ENCODE measurements around the gene MROH7. TPM values are rescaled to one million over a fixed set of nuclear protein-coding genes. Genes with fewer than 3 reads are reported as not detected.

Gene MROH7
- total RNA-seq, 1 experiment from 2014 or later, result not detected

- Histone ChIP-seq H3K4me1 (ENCODE audit: insufficient read depth, low read length, poor library complexity, severe bottlenecking) (no peaks in the 10 kb centered on the region), H3K27me3 (replicated peaks; ENCODE audit: insufficient read depth, low read depth, low read length, poor library complexity) (peaks cover 12% of the 10 kb centered on the region), H3K36me3 (ENCODE audit: insufficient read depth, low read length, poor library complexity, severe bottlenecking) (no peaks in the 10 kb centered on the region), H3K4me3 (ENCODE audit: low read depth, low read length, poor library complexity, severe bottlenecking) (no peak overlapping the region), H3K9me3 (ENCODE audit: low read depth, low read length, poor library complexity, severe bottlenecking) (no peaks in the 10 kb centered on the region), H3K27ac (ENCODE audit: low read depth, low read length, poor library complexity, severe bottlenecking) (no peak overlapping the region)
- intact Hi-C loops (cut with micrococcal nuclease; ENCODE audit: unreplicated experiment), result no loop called here
- ChIA-PET POLR2A (ENCODE audit: low non-redundant PET) (no interaction called here), CTCF (no interaction called here)
- TF ChIP-seq EZH2 (IDR thresholded peaks at IDR 0.05; ENCODE audit: borderline replicate concordance, low read depth, low read length, poor library complexity, severe bottlenecking), result no peak
- no peak for TF ChIP-seq CTCF (conservative IDR thresholded peaks at IDR 0.05; ENCODE audit: low read depth, low read length)
- DNase-seq (ENCODE audit: low spot score), result no peak
- BruUV-seq (replicated peaks), result no TSS peak
These were observed 8.3 kb downstream of the MROH7 start for GRCh38 chr1:54649921-54650320.

- no peak for DNase-seq (ENCODE audit: low spot score)
- no peak for TF ChIP-seq EZH2 (IDR thresholded peaks at IDR 0.05; ENCODE audit: borderline replicate concordance, low read depth, low read length, poor library complexity, severe bottlenecking)
- TF ChIP-seq CTCF (conservative IDR thresholded peaks at IDR 0.05; ENCODE audit: low read depth, low read length), result no peak
- no TSS peak for BruUV-seq (replicated peaks)
- Histone ChIP-seq H3K27me3 (replicated peaks; ENCODE audit: insufficient read depth, low read depth, low read length, poor library complexity) (peaks cover 12% of the 10 kb centered on the region), H3K4me3 (ENCODE audit: low read depth, low read length, poor library complexity, severe bottlenecking) (no peak overlapping the region), H3K36me3 (ENCODE audit: insufficient read depth, low read length, poor library complexity, severe bottlenecking) (no peaks in the 10 kb centered on the region), H3K27ac (ENCODE audit: low read depth, low read length, poor library complexity, severe bottlenecking) (no peak overlapping the region), H3K9me3 (ENCODE audit: low read depth, low read length, poor library complexity, severe bottlenecking) (no peaks in the 10 kb centered on the region), H3K4me1 (ENCODE audit: insufficient read depth, low read length, poor library complexity, severe bottlenecking) (no peaks in the 10 kb centered on the region)
- CTCF ChIA-PET, result no interaction called here
- intact Hi-C loops (cut with micrococcal nuclease; ENCODE audit: unreplicated experiment), result no loop called here
- POLR2A ChIA-PET (ENCODE audit: low non-redundant PET), result no interaction called here
These were observed 8.8 kb downstream of the MROH7 start for GRCh38 chr1:54650417-54650816.

GRCh38 chr1:54651608-54652007 lies 10.0 kb downstream of the MROH7 start:
- no TSS peak for BruUV-seq (replicated peaks)
- no peak overlapping the region for H3K4me3 ChIP-seq (ENCODE audit: low read depth, low read length, poor library complexity, severe bottlenecking)
- DNase-seq (ENCODE audit: low spot score), result no peak
- peaks cover 7% of the 10 kb centered on the region for H3K27me3 ChIP-seq (replicated peaks; ENCODE audit: insufficient read depth, low read depth, low read length, poor library complexity)
- no peaks in the 10 kb centered on the region for H3K4me1 ChIP-seq (ENCODE audit: insufficient read depth, low read length, poor library complexity, severe bottlenecking)
- ChIA-PET CTCF (no interaction called here), POLR2A (ENCODE audit: low non-redundant PET) (no interaction called here)
- no peaks in the 10 kb centered on the region for H3K9me3 ChIP-seq (ENCODE audit: low read depth, low read length, poor library complexity, severe bottlenecking)
- intact Hi-C loops (cut with micrococcal nuclease; ENCODE audit: unreplicated experiment), result no loop called here
- TF ChIP-seq EZH2 (IDR thresholded peaks at IDR 0.05; ENCODE audit: borderline replicate concordance, low read depth, low read length, poor library complexity, severe bottlenecking), result no peak
- TF ChIP-seq CTCF (conservative IDR thresholded peaks at IDR 0.05; ENCODE audit: low read depth, low read length), result no peak
- H3K27ac ChIP-seq (ENCODE audit: low read depth, low read length, poor library complexity, severe bottlenecking), result no peak overlapping the region
- H3K36me3 ChIP-seq (ENCODE audit: insufficient read depth, low read length, poor library complexity, severe bottlenecking), result no peaks in the 10 kb centered on the region

Data from A673 (cell line).